Neural progenitor cell (in vitro differentiated cells): ENCODE measurements around the gene TCF4.

Experiments used
- CTCF ChIP-seq: fragments of 200-600 bp; sonication (generic); IDR thresholded peaks from 2 replicates; pipeline ENCODE4 v1.5.1; 2017; ENCODE audit warnings: antibody characterized with exemption, mild to moderate bottlenecking
- EZH2 ChIP-seq: fragments of 200-600 bp; sonication (generic); IDR thresholded peaks from 2 replicates; pipeline ENCODE4 v1.6.1; 2017; ENCODE audit warnings: antibody characterized with exemption, mild to moderate bottlenecking, moderate library complexity
- EZH2phosphoT487 ChIP-seq: fragments of 200-600 bp; sonication (generic); IDR thresholded peaks from 2 replicates; pipeline ENCODE4 v1.6.1; 2017; ENCODE audit warnings: antibody characterized with exemption

- TF ChIP-seq CTCF (no peak), EZH2 (no peak), EZH2phosphoT487 (no peak)
Measured at GRCh38 chr18:55189972-55190371, 398.0 kb downstream of the TCF4 start.
